Astrocyte of the cerebellum (primary cell): ENCODE results near the gene CYP1A2.
"Not testable (repeated sequence)": the region's sequence is repeated elsewhere in the genome, so short reads cannot be mapped to it uniquely, and the experiment has no call there.

Source experiments
- DNase-seq: peaks from one replicate; pipeline ENCODE4 v3.0.0-alpha.2; 2011; ENCODE audit warnings: low read depth
- H3K4me3 ChIP-seq: 2 replicates; pipeline ENCODE4 v1.5.1; 2011; ENCODE audit warnings: mild to moderate bottlenecking, low read depth, low read length, moderate library complexity
- CTCF ChIP-seq: IDR thresholded peaks from 2 replicates; pipeline ENCODE4 v1.5.1; 2012; ENCODE audit warnings: low read length, low read depth, moderate library complexity, mild to moderate bottlenecking; ENCODE audit errors: missing control alignments
- in situ Hi-C: cut with HindIII; loops from 2 replicates; pipeline ENCODE4 v1.10.0; 2017; ENCODE audit warnings: low sequenced_read_pairs

Gene CYP1A2

GRCh38 chr15:74726774-74727164, 21.9 kb upstream of the CYP1A2 start:
- no peak for TF ChIP-seq CTCF
- DNase-seq, result no peak
- H3K4me3 ChIP-seq, result peak overlapping the region; percentile 35
- in situ Hi-C loops, result no loop called here

GRCh38 chr15:74727727-74728126, 20.9 kb upstream of the CYP1A2 start:
- no peak for DNase-seq
- H3K4me3 ChIP-seq, result no peak overlapping the region
- in situ Hi-C loops, result no loop called here
- no peak for TF ChIP-seq CTCF

- DNase-seq, H3K4me3 ChIP-seq, in situ Hi-C loops: not testable (repeated sequence)
Measured at GRCh38 chr15:74728699-74729098, 19.9 kb upstream of the CYP1A2 start.

- in situ Hi-C loops, DNase-seq, H3K4me3 ChIP-seq: not testable (repeated sequence)
Measured at GRCh38 chr15:74729372-74729771, 19.3 kb upstream of the CYP1A2 start.

- no peak for DNase-seq
- TF ChIP-seq CTCF, result no peak
- in situ Hi-C loops, result no loop called here
- no peak overlapping the region for H3K4me3 ChIP-seq
Measured at GRCh38 chr15:74730619-74731316, 17.9 kb upstream of the CYP1A2 start.

- in situ Hi-C loops, result no loop called here
- no peak overlapping the region for H3K4me3 ChIP-seq
- no peak for DNase-seq
- TF ChIP-seq CTCF, result no peak
Measured at GRCh38 chr15:74732846-74733245, 15.8 kb upstream of the CYP1A2 start.

GRCh38 chr15:74733269-74733668, 15.4 kb upstream of the CYP1A2 start:
- TF ChIP-seq CTCF, result no peak
- H3K4me3 ChIP-seq, result no peak overlapping the region
- no peak for DNase-seq
- in situ Hi-C loops, result no loop called here

GRCh38 chr15:74735305-74735704, 13.3 kb upstream of the CYP1A2 start:
- DNase-seq, result no peak
- H3K4me3 ChIP-seq, result no peak overlapping the region
- in situ Hi-C loops, result loop anchor here (5.0 kb wide), 1 partner anchor 37 kb away; no protein-coding TSS in a partner anchor
- TF ChIP-seq CTCF, result no peak

- in situ Hi-C loops, result loop anchor here (5.0 kb wide), 1 partner anchor 34 kb away; no protein-coding TSS in a partner anchor
Measured at GRCh38 chr15:74738239-74738638, 10.4 kb upstream of the CYP1A2 start.

More at GRCh38 chr15:74738239-74738638, 10.4 kb upstream of the CYP1A2 start:
- not testable (repeated sequence) for DNase-seq, H3K4me3 ChIP-seq
